Neural cell (in vitro differentiated cells): ENCODE measurements around the gene TGM5. TPM values are rescaled to one million over a fixed set of nuclear protein-coding genes. Genes with fewer than 3 reads are reported as not detected.

Experiments used
- H2AFZ ChIP-seq: fragments of 200-600, 300-800 bp; sonication (generic), shearing (Covaris generic); 2 replicates; pipeline ENCODE4 v1.6.0; 2014; ENCODE audit warnings: low read depth, mild to moderate bottlenecking, antibody characterized with exemption, low read length, moderate library complexity
- H3F3A ChIP-seq: fragments of 200-600 bp; shearing (Covaris generic); 2 replicates; pipeline ENCODE4 v1.6.1; 2016; ENCODE audit warnings: mild to moderate bottlenecking, moderate library complexity, mixed read lengths, antibody characterized with exemption, low read length; ENCODE audit not compliant: insufficient read depth, poor library complexity, severe bottlenecking
- H3K27ac ChIP-seq: fragments of 200-600, 300-800 bp; sonication (generic), shearing (Covaris generic); 2 replicates; pipeline ENCODE4 v1.5.1; 2014; ENCODE audit warnings: mild to moderate bottlenecking, low read length, moderate library complexity
- H3K27me3 ChIP-seq: fragments of 300-800, 200-600 bp; sonication (generic), shearing (Covaris generic); 2 replicates; pipeline ENCODE4 v1.6.0; 2014; ENCODE audit warnings: mild to moderate bottlenecking, low read depth, low read length, moderate library complexity; ENCODE audit not compliant: insufficient read depth
- H3K36me3 ChIP-seq: fragments of 300-800, 200-600 bp; sonication (generic), shearing (Covaris generic); 2 replicates; pipeline ENCODE4 v1.5.1; 2014; ENCODE audit warnings: mild to moderate bottlenecking, antibody characterized with exemption, low read length, moderate library complexity; ENCODE audit not compliant: insufficient read depth
- H3K4me2 ChIP-seq: fragments of 300-800, 200-600 bp; sonication (generic), shearing (Covaris generic); 2 replicates; pipeline ENCODE4 v1.6.0; 2014; ENCODE audit warnings: mild to moderate bottlenecking, low read length
- H3K4me3 ChIP-seq: fragments of 300-800, 200-600 bp; sonication (generic), shearing (Covaris generic); 2 replicates; pipeline ENCODE4 v1.5.1; 2014; ENCODE audit warnings: mild to moderate bottlenecking, low read length, moderate library complexity
- H3K79me2 ChIP-seq: fragments of 200-600 bp; shearing (Covaris generic); replicated peaks from 2 replicates; pipeline ENCODE4 v1.6.0; 2014; ENCODE audit warnings: mild to moderate bottlenecking, low read length, moderate library complexity; ENCODE audit not compliant: insufficient read depth
- H3K9ac ChIP-seq: fragments of 300-800, 200-600 bp; sonication (generic), shearing (Covaris generic); 2 replicates; pipeline ENCODE4 v1.6.1; 2016; ENCODE audit warnings: mild to moderate bottlenecking, low read length, mixed read lengths
- H3K9me2 ChIP-seq: fragments of 200-600 bp; shearing (Covaris generic); 2 replicates; pipeline ENCODE4 v1.6.1; 2016; ENCODE audit warnings: mild to moderate bottlenecking, low read length, mixed read lengths; ENCODE audit not compliant: insufficient read depth
- H3K9me3 ChIP-seq: fragments of 200-600, 300-800 bp; sonication (generic), shearing (Covaris generic); 2 replicates; pipeline ENCODE4 v1.6.1; 2016; ENCODE audit warnings: mild to moderate bottlenecking, mixed run types, low read length, moderate library complexity, mixed read lengths
- H4K20me1 ChIP-seq: fragments of 200-600 bp; shearing (Covaris generic); 2 replicates; pipeline ENCODE4 v1.6.1; 2016; ENCODE audit warnings: mild to moderate bottlenecking, mixed run types; ENCODE audit not compliant: insufficient read depth
- CTCF ChIP-seq: fragments of 450-650 bp; IDR thresholded peaks from 2 replicates; pipeline ENCODE4 v1.5.1; 2014; ENCODE audit warnings: antibody characterized with exemption, mild to moderate bottlenecking, moderate library complexity; ENCODE audit not compliant: poor library complexity, severe bottlenecking
- EP300 ChIP-seq: fragments of 450-650 bp; conservative IDR thresholded peaks from 2 replicates; pipeline ENCODE4 v1.6.1; 2014; ENCODE audit warnings: antibody characterized with exemption, mild to moderate bottlenecking, moderate library complexity; ENCODE audit not compliant: poor library complexity, severe bottlenecking
- EZH2 ChIP-seq: fragments of 200-600, 300-800 bp; shearing (Covaris generic), sonication (generic); IDR thresholded peaks from 2 replicates; pipeline ENCODE4 v1.6.1; 2014; ENCODE audit warnings: antibody characterized with exemption, low read length, borderline replicate concordance, mild to moderate bottlenecking; ENCODE audit not compliant: insufficient read depth, poor library complexity, severe bottlenecking
- MXI1 ChIP-seq: fragments of 450-650 bp; conservative IDR thresholded peaks from 2 replicates; pipeline ENCODE4 v1.6.1; 2014; ENCODE audit warnings: antibody characterized with exemption, mild to moderate bottlenecking; ENCODE audit not compliant: poor library complexity, severe bottlenecking
- POLR2AphosphoS5 ChIP-seq: IDR thresholded peaks from 2 replicates; pipeline ENCODE4 v1.6.1; 2012
- RAD21 ChIP-seq: fragments of 450-650 bp; conservative IDR thresholded peaks from 2 replicates; pipeline ENCODE4 v1.6.1; 2014; ENCODE audit warnings: antibody characterized with exemption, mild to moderate bottlenecking, moderate library complexity
- SMC3 ChIP-seq: fragments of 450-650 bp; conservative IDR thresholded peaks from 2 replicates; pipeline ENCODE4 v1.6.1; 2014; ENCODE audit warnings: antibody characterized with exemption, mild to moderate bottlenecking, moderate library complexity; ENCODE audit not compliant: poor library complexity
- TAF1 ChIP-seq: IDR thresholded peaks from 2 replicates; pipeline ENCODE4 v1.6.1; 2012; ENCODE audit warnings: low read depth
- polyA plus RNA-seq: library from polyadenylated mRNA; depleted of rRNA; stranded (reverse); fragments of >200 nt; gene quantifications from 2 replicates; pipeline ENCODE4 v1.2.3, GENCODE V29; 2014
- TF ChIP-seq, protein P1 (sequence below): IDR thresholded peaks from 2 replicates; pipeline ENCODE4 v1.6.1; 2012; ENCODE audit warnings: borderline replicate concordance

TGM5 gene
- polyA plus RNA-seq, 1 donor from 2014 or later, result not detected

GRCh38 chr15:43277231-43277823 is 10.6 kb upstream of the TGM5 start:
- H2AFZ ChIP-seq, result no peak overlapping the region
- no peaks in the 10 kb centered on the region for H3F3A ChIP-seq
- no peak overlapping the region for H3K27ac ChIP-seq
- no peak overlapping the region for H3K4me2 ChIP-seq
- no peaks in the 10 kb centered on the region for H3K27me3 ChIP-seq
- no peaks in the 10 kb centered on the region for H3K36me3 ChIP-seq
- H3K79me2 ChIP-seq, result no peaks in the 10 kb centered on the region
- H4K20me1 ChIP-seq, result no peaks in the 10 kb centered on the region
- no peak overlapping the region for H3K4me3 ChIP-seq
- no peaks in the 10 kb centered on the region for H3K9me3 ChIP-seq
- TF ChIP-seq CTCF (no peak), MXI1 (no peak), TAF1 (no peak), EP300 (no peak), POLR2AphosphoS5 (no peak), SMC3 (no peak), EZH2 (no peak), RAD21 (no peak)
- TF ChIP-seq, protein P1, sequence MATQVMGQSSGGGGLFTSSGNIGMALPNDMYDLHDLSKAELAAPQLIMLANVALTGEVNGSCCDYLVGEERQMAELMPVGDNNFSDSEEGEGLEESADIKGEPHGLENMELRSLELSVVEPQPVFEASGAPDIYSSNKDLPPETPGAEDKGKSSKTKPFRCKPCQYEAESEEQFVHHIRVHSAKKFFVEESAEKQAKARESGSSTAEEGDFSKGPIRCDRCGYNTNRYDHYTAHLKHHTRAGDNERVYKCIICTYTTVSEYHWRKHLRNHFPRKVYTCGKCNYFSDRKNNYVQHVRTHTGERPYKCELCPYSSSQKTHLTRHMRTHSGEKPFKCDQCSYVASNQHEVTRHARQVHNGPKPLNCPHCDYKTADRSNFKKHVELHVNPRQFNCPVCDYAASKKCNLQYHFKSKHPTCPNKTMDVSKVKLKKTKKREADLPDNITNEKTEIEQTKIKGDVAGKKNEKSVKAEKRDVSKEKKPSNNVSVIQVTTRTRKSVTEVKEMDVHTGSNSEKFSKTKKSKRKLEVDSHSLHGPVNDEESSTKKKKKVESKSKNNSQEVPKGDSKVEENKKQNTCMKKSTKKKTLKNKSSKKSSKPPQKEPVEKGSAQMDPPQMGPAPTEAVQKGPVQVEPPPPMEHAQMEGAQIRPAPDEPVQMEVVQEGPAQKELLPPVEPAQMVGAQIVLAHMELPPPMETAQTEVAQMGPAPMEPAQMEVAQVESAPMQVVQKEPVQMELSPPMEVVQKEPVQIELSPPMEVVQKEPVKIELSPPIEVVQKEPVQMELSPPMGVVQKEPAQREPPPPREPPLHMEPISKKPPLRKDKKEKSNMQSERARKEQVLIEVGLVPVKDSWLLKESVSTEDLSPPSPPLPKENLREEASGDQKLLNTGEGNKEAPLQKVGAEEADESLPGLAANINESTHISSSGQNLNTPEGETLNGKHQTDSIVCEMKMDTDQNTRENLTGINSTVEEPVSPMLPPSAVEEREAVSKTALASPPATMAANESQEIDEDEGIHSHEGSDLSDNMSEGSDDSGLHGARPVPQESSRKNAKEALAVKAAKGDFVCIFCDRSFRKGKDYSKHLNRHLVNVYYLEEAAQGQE, result no peak
- no peak overlapping the region for H3K9ac ChIP-seq
- H3K9me2 ChIP-seq, result no peaks in the 10 kb centered on the region

DNA sequence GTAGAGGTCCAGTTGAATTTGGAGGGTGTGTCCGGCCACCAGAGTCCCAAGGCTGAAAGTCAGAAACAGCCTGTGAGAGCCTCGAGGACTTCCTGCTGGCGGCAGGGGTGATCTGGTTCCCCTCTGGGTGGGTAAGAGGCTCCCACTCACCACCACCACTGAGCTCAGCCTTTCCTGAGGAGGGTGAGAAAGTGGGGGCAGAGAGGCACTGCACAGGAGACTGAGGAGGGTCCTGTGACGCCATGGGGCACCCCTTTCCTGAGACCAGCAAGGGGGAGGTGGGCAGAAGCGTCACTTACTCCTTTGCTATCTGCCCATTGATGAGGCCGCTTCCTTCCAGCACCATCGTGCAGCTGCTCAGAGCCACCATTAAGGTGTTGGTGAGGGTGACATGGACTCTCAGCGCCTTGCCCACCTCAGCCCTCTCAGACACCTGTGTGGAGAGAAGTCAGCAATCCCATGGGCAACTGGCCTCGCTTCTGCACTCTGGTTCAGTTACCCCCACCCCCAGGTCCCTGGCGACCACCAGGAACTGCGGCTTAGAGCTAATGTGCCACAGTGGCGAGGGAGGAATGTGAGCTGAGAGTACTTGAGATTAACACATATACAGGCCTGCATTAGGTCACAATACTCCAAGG is 10.0 kb upstream of the TGM5 start:
- no peak overlapping the region for H3K9ac ChIP-seq
- H3K27me3 ChIP-seq, result no peaks in the 10 kb centered on the region
- no peaks in the 10 kb centered on the region for H4K20me1 ChIP-seq
- H3K36me3 ChIP-seq, result no peaks in the 10 kb centered on the region
- no peaks in the 10 kb centered on the region for H3K9me3 ChIP-seq
- no peak overlapping the region for H3K4me3 ChIP-seq
- no peak overlapping the region for H3K4me2 ChIP-seq
- H2AFZ ChIP-seq, result no peak overlapping the region
- no peaks in the 10 kb centered on the region for H3K9me2 ChIP-seq
- H3K27ac ChIP-seq, result no peak overlapping the region
- TF ChIP-seq CTCF, result no peak
- no peak for TF ChIP-seq EP300
- TF ChIP-seq, protein P1, result no peak
- no peak for TF ChIP-seq MXI1
- TF ChIP-seq SMC3, result no peak
- TF ChIP-seq RAD21, result no peak
- TF ChIP-seq TAF1, result no peak
- TF ChIP-seq POLR2AphosphoS5, result no peak
- no peak for TF ChIP-seq EZH2
- no peaks in the 10 kb centered on the region for H3F3A ChIP-seq
- H3K79me2 ChIP-seq, result no peaks in the 10 kb centered on the region
